HG02852 (cell line): ENCODE data around the gene MAN1C1.
"Not testable (repeated sequence)": the region's sequence is repeated elsewhere in the genome, so short reads cannot be mapped to it uniquely, and the experiment has no call there.

Source experiments
- ATAC-seq: cut with Tn5 transposase; IDR thresholded peaks from one replicate; pipeline ENCODE4 v1.9.1; 2021; ENCODE audit warnings: mild to moderate bottlenecking, moderate library complexity; ENCODE audit not compliant: unreplicated experiment

Gene MAN1C1

DNA sequence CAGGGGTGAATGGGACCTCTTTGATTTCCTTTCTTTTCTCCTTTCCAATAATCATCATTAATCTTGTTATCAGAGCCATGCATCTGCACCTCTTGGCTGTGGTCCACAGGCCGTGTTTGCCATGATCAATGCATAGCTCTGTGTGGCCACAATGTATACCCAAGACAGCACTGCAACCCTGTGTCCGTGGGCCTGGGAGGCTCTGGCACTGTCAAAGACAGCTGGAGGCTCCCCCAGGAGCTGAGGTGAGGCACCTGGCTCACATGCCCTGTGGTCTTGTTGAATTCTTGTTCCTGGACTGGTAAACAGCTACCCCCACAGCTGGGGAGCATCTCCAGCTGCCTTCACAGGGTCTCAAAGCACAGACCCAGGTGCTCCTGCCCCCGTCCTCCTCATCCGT lies 116.2 kb downstream of the MAN1C1 start:
- no peak for ATAC-seq

GRCh38 chr1:25733271-25733670 lies 116.7 kb downstream of the MAN1C1 start:
- ATAC-seq = no peak

DNA sequence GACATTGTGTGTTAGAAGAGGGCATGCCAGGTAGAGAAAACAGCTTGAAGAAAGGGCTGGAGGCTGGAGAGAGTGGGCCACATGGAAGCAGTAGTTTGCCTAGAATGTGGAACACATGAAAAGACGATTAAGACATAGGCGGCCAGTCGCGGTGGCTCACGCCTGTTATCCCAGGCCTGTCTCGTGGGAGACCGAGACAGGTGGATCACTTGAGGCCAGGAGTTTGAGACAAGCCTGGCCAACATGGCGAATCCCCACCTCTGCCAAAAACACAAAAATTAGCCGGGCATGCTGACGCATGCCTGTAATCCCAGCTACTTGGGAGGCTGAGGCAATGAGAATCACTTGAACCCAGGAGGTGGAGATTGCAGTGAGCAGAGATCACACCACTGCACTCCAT lies 118.4 kb downstream of the MAN1C1 start:
- ATAC-seq = not testable (repeated sequence)

- ATAC-seq = no peak
Measured at GRCh38 chr1:25735956-25736529, 119.5 kb downstream of the MAN1C1 start.

DNA sequence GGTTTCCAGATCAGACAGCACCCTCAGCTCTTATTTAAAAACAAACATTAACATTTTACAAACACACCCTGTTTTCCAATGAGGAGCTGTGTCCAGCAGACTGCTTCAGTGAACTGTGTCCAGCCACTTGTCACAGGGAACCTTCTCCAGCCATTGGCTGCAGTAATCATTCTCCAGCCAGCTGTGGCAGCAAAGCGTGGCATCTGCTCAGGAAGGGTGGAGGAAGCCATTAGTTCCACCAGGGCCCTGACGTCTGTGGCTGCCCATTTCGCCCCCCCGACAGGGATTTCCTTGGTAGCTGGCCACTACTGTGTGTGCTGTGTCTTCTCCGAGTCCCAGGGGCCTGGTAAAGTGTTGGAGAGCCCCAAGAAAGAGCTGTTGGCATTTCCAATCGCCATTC lies 120.5 kb downstream of the MAN1C1 start:
- ATAC-seq = no peak

DNA sequence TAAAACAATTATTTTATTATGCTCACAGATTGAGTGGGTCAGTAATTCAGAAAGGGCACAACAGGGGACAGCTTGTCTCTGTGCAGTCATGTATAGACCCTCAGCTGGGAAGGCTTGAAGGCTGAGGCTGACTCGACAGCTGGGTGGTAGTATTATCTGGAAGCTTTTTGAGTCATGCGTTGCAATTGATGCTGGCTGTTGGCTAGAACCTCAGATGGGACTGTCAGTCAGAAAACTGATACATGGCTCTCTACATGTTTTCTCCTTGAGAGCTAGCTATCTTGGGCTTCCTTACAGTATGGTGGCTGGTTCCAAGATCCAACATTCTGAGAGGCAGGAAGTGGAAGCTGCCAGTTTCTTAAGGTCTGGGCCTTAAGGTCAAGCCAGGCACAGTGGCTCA lies 121.9 kb downstream of the MAN1C1 start:
- ATAC-seq = no peak

GRCh38 chr1:25739341-25739740 lies 122.8 kb downstream of the MAN1C1 start:
- no peak for ATAC-seq

- ATAC-seq = no peak
Measured at GRCh38 chr1:25740071-25740470, 123.5 kb downstream of the MAN1C1 start.

GRCh38 chr1:25742316-25742715 lies 125.7 kb downstream of the MAN1C1 start:
- ATAC-seq = no peak

DNA sequence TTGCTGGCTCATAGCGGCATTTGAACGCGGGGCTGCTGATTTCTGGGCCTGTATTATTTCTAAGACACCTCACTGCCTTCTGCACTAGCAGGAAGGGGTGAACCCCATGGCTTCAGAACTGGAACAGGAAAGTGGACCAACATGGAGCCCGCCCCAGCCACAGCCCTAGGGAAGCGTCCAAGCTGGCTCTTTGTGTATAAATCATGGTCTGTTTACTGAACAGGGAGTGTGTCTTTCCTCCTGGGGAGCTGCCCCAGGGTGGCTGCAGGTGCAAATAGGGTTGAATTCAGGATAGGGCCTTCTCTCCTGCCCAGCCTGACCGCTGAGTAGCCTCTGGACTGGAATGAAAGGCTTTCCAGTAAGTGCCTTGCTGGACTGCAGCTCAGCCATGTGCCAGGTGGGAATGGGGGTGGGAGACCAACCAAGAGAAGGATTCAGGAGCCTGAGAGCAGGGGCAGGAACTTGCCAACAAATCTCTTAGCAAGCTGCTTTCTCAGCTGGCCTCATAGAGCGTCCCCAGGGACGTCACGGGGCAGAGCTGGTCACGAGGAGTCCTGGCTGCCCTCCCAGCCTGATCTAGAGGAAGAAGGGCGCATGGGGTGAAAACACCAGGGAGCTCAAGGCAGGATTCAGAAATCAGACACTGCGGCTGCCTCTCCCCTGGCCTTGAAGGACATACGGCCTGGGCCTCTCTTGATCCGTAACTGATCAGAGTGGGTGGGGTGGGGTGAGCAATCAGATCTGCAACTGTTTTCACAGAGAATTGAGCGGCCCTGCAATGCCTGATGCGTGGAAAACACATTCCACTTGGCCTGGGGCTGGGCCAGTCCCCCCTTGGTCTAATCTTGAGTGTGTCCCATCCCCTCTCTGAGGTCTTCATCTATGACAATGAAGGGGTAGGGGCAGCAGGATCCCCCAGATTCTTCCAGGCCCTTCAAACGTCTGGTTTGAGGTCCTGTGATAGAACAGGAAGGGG lies 126.9 kb downstream of the MAN1C1 start:
- ATAC-seq = no peak

- no peak for ATAC-seq
Measured at GRCh38 chr1:25744140-25744581, 127.6 kb downstream of the MAN1C1 start.

DNA sequence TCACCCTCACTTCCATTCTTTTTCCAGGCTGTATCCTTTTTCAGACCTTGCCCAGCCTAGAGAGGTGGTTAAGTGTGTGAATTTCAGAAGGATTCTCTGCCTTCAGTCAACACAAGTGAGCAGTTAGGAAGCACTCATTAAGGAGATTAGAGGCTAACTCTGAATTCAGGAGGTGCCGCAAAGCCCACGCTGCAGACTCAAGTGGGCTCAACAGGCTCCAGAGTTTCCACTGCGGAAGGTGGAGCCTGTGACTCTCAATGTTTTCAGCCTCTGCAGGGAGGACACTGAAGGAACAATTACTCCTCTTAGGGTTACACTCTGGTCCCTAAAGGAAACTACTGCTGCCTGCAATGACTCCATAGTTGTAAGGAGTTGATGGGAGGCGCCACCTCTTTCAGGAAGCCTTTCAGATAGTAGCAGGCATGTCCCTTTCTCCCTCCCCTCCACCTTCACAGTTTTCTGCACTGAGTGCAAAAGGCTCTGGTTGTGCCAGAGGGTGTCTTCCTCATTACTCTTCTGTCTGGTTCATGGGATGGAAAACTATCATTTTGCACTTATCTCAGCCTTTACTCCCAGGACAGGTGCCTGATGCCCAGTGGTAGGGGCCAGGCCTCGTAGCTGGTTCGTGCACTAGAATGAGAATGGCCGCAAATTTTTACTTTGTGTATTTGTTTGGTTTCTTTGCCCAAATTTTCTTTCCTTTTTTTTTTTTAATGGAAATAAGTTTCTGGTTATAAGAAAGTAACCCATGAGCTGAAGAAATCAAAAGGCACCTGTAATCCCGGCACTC lies 128.2 kb downstream of the MAN1C1 start:
- no peak for ATAC-seq

- ATAC-seq = no peak
Measured at GRCh38 chr1:25746299-25747045, 129.9 kb downstream of the MAN1C1 start.

DNA sequence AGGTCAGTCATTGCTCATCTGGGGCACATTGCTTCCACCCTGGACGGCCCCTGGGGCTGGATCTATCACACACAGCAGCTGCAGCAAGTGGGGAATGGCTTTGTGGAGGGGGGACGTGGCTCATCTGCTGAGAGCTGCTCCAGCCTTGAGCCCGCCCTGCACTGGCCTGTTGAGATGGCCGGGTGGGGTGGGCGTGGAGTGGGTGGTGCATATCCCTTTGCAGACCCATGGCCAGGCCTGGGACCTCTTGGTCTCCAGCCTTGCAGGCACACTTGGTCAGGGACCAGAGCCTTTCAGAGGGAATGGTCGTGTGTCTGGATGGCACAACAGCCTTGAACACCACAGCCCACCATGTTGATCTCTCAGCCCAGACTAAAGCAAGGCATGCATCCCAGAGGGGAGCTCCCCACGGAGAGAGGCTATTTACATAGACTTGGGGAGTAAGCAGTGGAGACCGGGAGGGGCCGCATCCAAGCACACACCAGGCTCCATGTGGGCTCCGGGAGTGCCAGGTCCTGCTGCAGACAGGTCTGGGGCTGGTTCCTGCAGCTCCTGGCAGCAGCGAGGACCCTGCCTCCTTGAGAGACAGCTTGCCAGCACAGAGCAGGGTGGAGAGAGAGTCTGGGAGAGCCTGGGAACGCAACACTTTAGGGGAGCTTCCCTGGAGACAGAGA lies 130.6 kb downstream of the MAN1C1 start:
- ATAC-seq = no peak

DNA sequence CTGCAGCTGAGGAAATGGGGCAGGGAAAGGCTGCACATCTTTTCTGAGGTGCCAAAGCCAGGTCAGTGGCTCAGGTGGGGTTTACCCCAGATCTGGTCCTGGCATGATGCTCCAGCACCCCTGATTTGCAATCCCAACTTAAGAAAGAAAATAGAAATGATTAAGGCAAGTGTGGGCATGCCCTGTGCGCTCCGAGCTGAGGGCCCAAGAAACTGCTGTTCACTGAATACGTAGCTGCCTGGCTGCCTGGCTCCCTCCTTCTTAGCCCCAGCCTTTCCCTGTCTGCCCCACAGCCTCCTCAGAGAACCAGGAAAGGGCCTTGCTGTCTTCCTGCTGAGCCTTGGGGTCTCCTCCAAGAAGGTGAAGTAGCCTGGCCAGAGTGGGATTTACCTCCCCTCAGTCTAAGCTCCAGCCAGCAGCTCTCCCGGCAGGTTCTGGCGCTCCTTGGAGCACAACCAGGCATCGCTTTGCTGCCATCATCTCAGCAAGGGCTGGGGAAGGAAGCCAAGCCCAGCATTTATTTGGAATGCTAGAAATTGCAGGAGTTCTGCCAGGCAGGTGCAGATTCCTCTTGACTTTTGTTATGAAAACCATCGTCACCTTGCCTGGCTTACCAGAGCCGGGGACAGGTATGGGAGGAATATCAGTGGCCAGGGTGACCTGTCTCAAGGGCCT lies 132.1 kb downstream of the MAN1C1 start:
- ATAC-seq = no peak

GRCh38 chr1:25750923-25751605 lies 134.5 kb downstream of the MAN1C1 start:
- ATAC-seq = no peak

- ATAC-seq = no peak
Measured at GRCh38 chr1:25754470-25755181, 138.0 kb downstream of the MAN1C1 start.

GRCh38 chr1:25755475-25756125 lies 139.0 kb downstream of the MAN1C1 start:
- no peak for ATAC-seq
